SK-N-SH (cell line): ENCODE data around the gene DMBT1. TPM values are rescaled to one million over a fixed set of nuclear protein-coding genes. Genes with fewer than 3 reads are reported as not detected.

Source experiments
- CTCF ChIA-PET: fragments of 300-600, 350-600 bp; formaldehyde crosslinking; extraction: SDS; loops from one replicate; lab custom pipeline; 2021; lab: Yijun Ruan, JAX
- POLR2A ChIA-PET: fragments of 350-600 bp; sonication (Branson Sonifier 250); formaldehyde crosslinking; extraction: SDS; loops from one replicate; lab custom pipeline; 2020; ENCODE audit warnings: antibody characterized with exemption, inconsistent platforms; lab: Yijun Ruan, JAX
- DNase-seq: peaks from one replicate; pipeline ENCODE4 v3.0.0; 2012
- H2AFZ ChIP-seq: fragments of 200-600 bp; sonication (generic); 2 replicates; pipeline ENCODE4 v1.8.1; 2016; ENCODE audit warnings: antibody characterized with exemption, mild to moderate bottlenecking, low read depth
- H3F3A ChIP-seq: fragments of 200-600 bp; sonication (generic); replicated peaks from 2 replicates; pipeline ENCODE3; 2016; ENCODE audit warnings: antibody characterized with exemption, mild to moderate bottlenecking; ENCODE audit not compliant: insufficient read depth
- H3K27ac ChIP-seq, 2 experiments: fragments of 200-500 bp in 1 of 2; fragments of 200-600 bp in 1 of 2; sonication (Bioruptor generic) in 1 of 2; sonication (generic), shearing (Covaris generic) in 1 of 2; 2 replicates each; pipeline versions ENCODE4 v1.5.1 to v1.6.1; 2014 to 2016; ENCODE audit warnings: low read depth in 2 of 2, inconsistent platforms in 1 of 2, low read length in 1 of 2, mild to moderate bottlenecking in 1 of 2, mixed read lengths in 1 of 2
- H3K27me3 ChIP-seq: fragments of 200-600 bp; sonication (generic), shearing (Covaris generic); 2 replicates; pipeline ENCODE4 v1.6.1; 2016; ENCODE audit warnings: mixed run types; ENCODE audit not compliant: insufficient read depth
- H3K36me3 ChIP-seq, 2 experiments: fragments of 200-500 bp in 1 of 2; fragments of 200-600 bp in 1 of 2; sonication (Bioruptor generic) in 1 of 2; sonication (generic) in 1 of 2; replicated peaks in 1 of 2; 2 replicates each; pipeline versions ENCODE3 to v1.5.1; 2014 to 2016; ENCODE audit warnings: low read length in 1 of 2, mild to moderate bottlenecking in 1 of 2; ENCODE audit not compliant: insufficient read depth in 2 of 2, control insufficient read depth in 1 of 2
- H3K4me1 ChIP-seq, 2 experiments: fragments of 200-500 bp in 1 of 2; fragments of 200-600 bp in 1 of 2; sonication (Bioruptor generic) in 1 of 2; sonication (generic), shearing (Covaris generic) in 1 of 2; 2 replicates each; pipeline versions ENCODE4 v1.5.1 to v1.6.1; 2014 to 2016; ENCODE audit warnings: low read depth in 1 of 2, low read length in 1 of 2, mixed run types in 1 of 2; ENCODE audit not compliant: insufficient read depth in 2 of 2, control insufficient read depth in 1 of 2
- H3K4me2 ChIP-seq: fragments of 200-600 bp; sonication (generic), shearing (Covaris generic); 2 replicates; pipeline ENCODE4 v1.6.1; 2017; ENCODE audit warnings: mixed run types
- H3K4me3 ChIP-seq, 2 experiments: fragments of 200-500 bp in 1 of 2; fragments of 200-600 bp in 1 of 2; sonication (Bioruptor generic) in 1 of 2; sonication (generic), shearing (Covaris generic) in 1 of 2; 2 replicates each; pipeline versions ENCODE4 v1.5.1 to v1.8.1; 2014 to 2016; ENCODE audit warnings: low read depth in 2 of 2, inconsistent platforms in 1 of 2, low read length in 1 of 2, mild to moderate bottlenecking in 1 of 2, mixed read lengths in 1 of 2, moderate library complexity in 1 of 2
- H3K79me2 ChIP-seq: fragments of 200-600 bp; sonication (generic); 2 replicates; pipeline ENCODE4 v1.8.1; 2017; ENCODE audit warnings: mild to moderate bottlenecking; ENCODE audit not compliant: insufficient read depth
- H3K9ac ChIP-seq: fragments of 200-600 bp; sonication (generic); 2 replicates; pipeline ENCODE4 v1.6.1; 2017; ENCODE audit warnings: mixed run types
- H3K9me2 ChIP-seq: fragments of 200-600 bp; sonication (generic); 2 replicates; pipeline ENCODE4 v1.6.1; 2017; ENCODE audit warnings: mixed run types
- H3K9me3 ChIP-seq: fragments of 200-600 bp; sonication (generic); 2 replicates; pipeline ENCODE4 v1.6.1; 2017; ENCODE audit warnings: mixed run types, mild to moderate bottlenecking, moderate library complexity
- H4K20me1 ChIP-seq: fragments of 200-600 bp; sonication (generic); 2 replicates; pipeline ENCODE4 v1.6.1; 2017; ENCODE audit warnings: mild to moderate bottlenecking, mixed run types; ENCODE audit not compliant: insufficient read depth
- CHD2 ChIP-seq: fragments of 150-350 bp; IDR thresholded peaks from 2 replicates; pipeline ENCODE4 v1.6.1; 2018; ENCODE audit warnings: low read length; ENCODE audit not compliant: partially characterized antibody
- ELF1 ChIP-seq: IDR thresholded peaks from 2 replicates; pipeline ENCODE4 v1.4.0; 2012
- EZH2phosphoT487 ChIP-seq: fragments of 200-600 bp; sonication (generic); IDR thresholded peaks from 2 replicates; pipeline ENCODE4 v1.6.1; 2017; ENCODE audit warnings: low read depth, mixed run types, mild to moderate bottlenecking, antibody characterized with exemption, moderate library complexity, borderline replicate concordance
- FOSL2 ChIP-seq: IDR thresholded peaks from 2 replicates; pipeline ENCODE4 v1.4.0; 2012; ENCODE audit warnings: low read depth, mild to moderate bottlenecking, moderate library complexity, borderline replicate concordance
- FOXJ3 ChIP-seq: sonication (generic); formaldehyde crosslinking; IDR thresholded peaks from 2 replicates; pipeline ENCODE4 v1.5.1; 2020; ENCODE audit warnings: mild to moderate bottlenecking, missing genetic modification reagents
- FOXM1 ChIP-seq: IDR thresholded peaks from 2 replicates; pipeline ENCODE4 v1.4.0; 2012; ENCODE audit warnings: low read depth, mild to moderate bottlenecking
- GABPA ChIP-seq: IDR thresholded peaks from 2 replicates; pipeline ENCODE4 v1.4.0; 2012; ENCODE audit warnings: low read depth, mild to moderate bottlenecking
- JUND ChIP-seq: IDR thresholded peaks from 2 replicates; pipeline ENCODE4 v1.4.0; 2012
- POLR2AphosphoS5 ChIP-seq: IDR thresholded peaks from 2 replicates; pipeline ENCODE4 v1.6.1; 2012; ENCODE audit warnings: low read depth, low read length
- RXRA ChIP-seq: IDR thresholded peaks from 2 replicates; pipeline ENCODE4 v1.4.0; 2012; ENCODE audit warnings: low read depth, mild to moderate bottlenecking, borderline replicate concordance
- SIN3A ChIP-seq: IDR thresholded peaks from 2 replicates; pipeline ENCODE4 v1.6.1; 2012; ENCODE audit warnings: low read depth, mild to moderate bottlenecking, low read length, moderate library complexity, borderline replicate concordance
- SMC3 ChIP-seq: IDR thresholded peaks from 2 replicates; pipeline ENCODE4 v1.6.1; 2012; ENCODE audit warnings: low read depth, low read length, improper control_type of control experiment
- TCF12 ChIP-seq: IDR thresholded peaks from 2 replicates; pipeline ENCODE4 v1.4.0; 2012
- TEAD4 ChIP-seq: IDR thresholded peaks from 2 replicates; pipeline ENCODE4 v1.4.0; 2012; ENCODE audit warnings: mild to moderate bottlenecking, borderline replicate concordance; ENCODE audit not compliant: insufficient read depth
- WGBS: methylation state at CpG from one replicate; pipeline ENCODE4 v1.1.6; 2017; ENCODE audit warnings: low lambda C conversion rate; 5-methylcytosine and 5-hydroxymethylcytosine counted together
- polyA plus RNA-seq, 3 experiments: library from polyadenylated mRNA; depleted of rRNA; stranded (reverse); fragments of >200 nt; gene quantifications; 2 replicates each; pipeline ENCODE4 v1.2.3, GENCODE V29; 2012
- TF ChIP-seq, protein P1 (sequence below): IDR thresholded peaks from 2 replicates; pipeline ENCODE4; 2012
- TF ChIP-seq, protein P2 (sequence below): IDR thresholded peaks from 2 replicates; pipeline ENCODE4 v1.4.0; 2012; ENCODE audit warnings: low read depth, borderline replicate concordance
- TF ChIP-seq, protein P3 (sequence below): fragments of 150-350 bp; IDR thresholded peaks from 2 replicates; pipeline ENCODE4 v1.6.1; 2016; ENCODE audit warnings: mild to moderate bottlenecking, low read depth, low read length
- TF ChIP-seq, protein P4 (sequence below): fragments of 200-600 bp; sonication (generic); IDR thresholded peaks from 2 replicates; pipeline ENCODE4 v1.6.1; 2017; ENCODE audit warnings: antibody characterized with exemption, mild to moderate bottlenecking, moderate library complexity

The DMBT1 gene
- polyA plus RNA-seq, 1 of the 3 experiments (the other 2 are of a cell fraction), result not detected

DNA sequence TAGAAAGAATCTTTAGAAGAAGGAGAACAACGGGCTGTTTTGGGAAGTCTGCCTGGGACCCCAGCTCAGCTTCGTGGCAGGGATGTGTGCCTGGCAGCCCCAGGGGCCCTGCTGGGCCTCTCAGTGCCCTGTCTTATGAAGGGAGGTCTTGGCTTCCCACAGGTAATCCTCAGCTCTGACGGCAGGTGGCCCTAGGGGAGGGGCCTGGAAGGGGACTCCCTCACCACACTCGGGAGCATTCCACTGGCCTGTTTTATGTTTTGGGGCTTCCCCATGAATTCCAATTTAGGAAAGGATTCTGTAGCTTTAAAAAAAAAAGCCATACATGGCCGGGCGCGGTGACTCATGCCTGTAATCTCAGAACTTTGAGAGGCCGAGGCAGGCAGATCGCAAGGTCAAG is 3.0 kb upstream of the DMBT1 start (continued):
- no peak for TF ChIP-seq SMC3

DNA sequence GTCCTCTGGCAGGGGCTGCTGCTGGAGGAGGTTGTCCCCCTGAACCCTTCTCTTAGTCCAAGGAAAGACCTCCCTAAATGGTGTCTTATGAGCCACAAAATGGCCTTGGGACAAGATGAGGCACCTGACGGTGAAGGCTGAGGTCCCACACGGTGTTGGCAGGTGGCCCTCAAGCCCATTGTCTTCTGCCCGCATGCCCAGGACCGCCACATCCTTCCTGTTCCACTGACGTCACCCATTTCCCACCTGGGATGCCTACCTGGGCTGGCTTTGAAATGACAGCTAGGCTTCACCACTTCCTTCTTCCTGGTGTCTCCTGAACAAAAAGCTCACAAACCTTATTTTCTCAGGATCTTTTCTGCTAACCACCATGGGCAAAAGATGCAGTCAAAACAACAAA is 2.1 kb upstream of the DMBT1 start:
- Histone ChIP-seq H2AFZ (no peak overlapping the region), H3K4me2 (no peak overlapping the region), H3K4me3 (no peak overlapping the region), H3K79me2 (no peaks in the 10 kb centered on the region), H3K4me1 (no peaks in the 10 kb centered on the region; a peak in 1 of 4 replicates), H3K27me3 (0 out of 2 replicates have a peak, but pooled peaks cover 4% of the 10 kb centered on the region), H3K36me3 (no peaks in the 10 kb centered on the region), H3F3A (no peaks in the 10 kb centered on the region), H4K20me1 (no peaks in the 10 kb centered on the region), H3K9ac (no peak overlapping the region), H3K27ac (no peak overlapping the region), H3K9me3 (no peaks in the 10 kb centered on the region), H3K9me2 (no peaks in the 10 kb centered on the region)
- ChIA-PET CTCF (interaction anchor here (0.6 to 2.2 kb wide), 3 partner anchors 260 to 772 kb away, joined by 3 to 12 read pairs (median 3); no protein-coding TSS in a partner anchor), POLR2A (no interaction called here)
- no peak for DNase-seq
- WGBS, result 66% methylated on average over 4 of the region's 5 CpGs
- TF ChIP-seq RXRA (no peak), GABPA (no peak), ELF1 (no peak), POLR2AphosphoS5 (no peak), FOXM1 (no peak), TCF12 (no peak), TEAD4 (no peak), CHD2 (no peak), EZH2phosphoT487 (no peak), FOXJ3 (CRISPR knock-in tag) (no peak), FOSL2 (no peak), JUND (no peak), SIN3A (no peak)
- TF ChIP-seq, protein P1, sequence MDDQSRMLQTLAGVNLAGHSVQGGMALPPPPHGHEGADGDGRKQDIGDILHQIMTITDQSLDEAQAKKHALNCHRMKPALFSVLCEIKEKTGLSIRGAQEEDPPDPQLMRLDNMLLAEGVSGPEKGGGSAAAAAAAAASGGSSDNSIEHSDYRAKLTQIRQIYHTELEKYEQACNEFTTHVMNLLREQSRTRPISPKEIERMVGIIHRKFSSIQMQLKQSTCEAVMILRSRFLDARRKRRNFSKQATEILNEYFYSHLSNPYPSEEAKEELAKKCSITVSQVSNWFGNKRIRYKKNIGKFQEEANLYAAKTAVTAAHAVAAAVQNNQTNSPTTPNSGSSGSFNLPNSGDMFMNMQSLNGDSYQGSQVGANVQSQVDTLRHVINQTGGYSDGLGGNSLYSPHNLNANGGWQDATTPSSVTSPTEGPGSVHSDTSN, result no peak
- TF ChIP-seq, protein P2, sequence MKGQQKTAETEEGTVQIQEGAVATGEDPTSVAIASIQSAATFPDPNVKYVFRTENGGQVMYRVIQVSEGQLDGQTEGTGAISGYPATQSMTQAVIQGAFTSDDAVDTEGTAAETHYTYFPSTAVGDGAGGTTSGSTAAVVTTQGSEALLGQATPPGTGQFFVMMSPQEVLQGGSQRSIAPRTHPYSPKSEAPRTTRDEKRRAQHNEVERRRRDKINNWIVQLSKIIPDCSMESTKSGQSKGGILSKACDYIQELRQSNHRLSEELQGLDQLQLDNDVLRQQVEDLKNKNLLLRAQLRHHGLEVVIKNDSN, result no peak
- TF ChIP-seq, protein P3, sequence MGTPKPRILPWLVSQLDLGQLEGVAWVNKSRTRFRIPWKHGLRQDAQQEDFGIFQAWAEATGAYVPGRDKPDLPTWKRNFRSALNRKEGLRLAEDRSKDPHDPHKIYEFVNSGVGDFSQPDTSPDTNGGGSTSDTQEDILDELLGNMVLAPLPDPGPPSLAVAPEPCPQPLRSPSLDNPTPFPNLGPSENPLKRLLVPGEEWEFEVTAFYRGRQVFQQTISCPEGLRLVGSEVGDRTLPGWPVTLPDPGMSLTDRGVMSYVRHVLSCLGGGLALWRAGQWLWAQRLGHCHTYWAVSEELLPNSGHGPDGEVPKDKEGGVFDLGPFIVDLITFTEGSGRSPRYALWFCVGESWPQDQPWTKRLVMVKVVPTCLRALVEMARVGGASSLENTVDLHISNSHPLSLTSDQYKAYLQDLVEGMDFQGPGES, result no peak
- TF ChIP-seq, protein P4, sequence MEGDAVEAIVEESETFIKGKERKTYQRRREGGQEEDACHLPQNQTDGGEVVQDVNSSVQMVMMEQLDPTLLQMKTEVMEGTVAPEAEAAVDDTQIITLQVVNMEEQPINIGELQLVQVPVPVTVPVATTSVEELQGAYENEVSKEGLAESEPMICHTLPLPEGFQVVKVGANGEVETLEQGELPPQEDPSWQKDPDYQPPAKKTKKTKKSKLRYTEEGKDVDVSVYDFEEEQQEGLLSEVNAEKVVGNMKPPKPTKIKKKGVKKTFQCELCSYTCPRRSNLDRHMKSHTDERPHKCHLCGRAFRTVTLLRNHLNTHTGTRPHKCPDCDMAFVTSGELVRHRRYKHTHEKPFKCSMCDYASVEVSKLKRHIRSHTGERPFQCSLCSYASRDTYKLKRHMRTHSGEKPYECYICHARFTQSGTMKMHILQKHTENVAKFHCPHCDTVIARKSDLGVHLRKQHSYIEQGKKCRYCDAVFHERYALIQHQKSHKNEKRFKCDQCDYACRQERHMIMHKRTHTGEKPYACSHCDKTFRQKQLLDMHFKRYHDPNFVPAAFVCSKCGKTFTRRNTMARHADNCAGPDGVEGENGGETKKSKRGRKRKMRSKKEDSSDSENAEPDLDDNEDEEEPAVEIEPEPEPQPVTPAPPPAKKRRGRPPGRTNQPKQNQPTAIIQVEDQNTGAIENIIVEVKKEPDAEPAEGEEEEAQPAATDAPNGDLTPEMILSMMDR, result no peak
